Lower leg skin (tissue), 4 donors: Measurements from ENCODE around the gene ETNK1. TPM values are rescaled to one million over a fixed set of nuclear protein-coding genes. Genes with fewer than 3 reads are reported as not detected.

Source experiments
- DNase-seq, 2 donors: peaks; one replicate each; pipeline ENCODE4 v3.0.0-alpha.2; 2019; ENCODE audit warnings: low spot score in 2 of 2
- H3K4me3 ChIP-seq: fragments of 200-600 bp; sonication (generic); 2 replicates; pipeline ENCODE4 v1.5.1; 2017; ENCODE audit warnings: mild to moderate bottlenecking, low read depth; ENCODE audit not compliant: poor library complexity, severe bottlenecking
- POLR2A ChIP-seq, 2 donors: fragments of 450-650 bp; IDR thresholded peaks; one replicate each; pipeline ENCODE4 v1.6.1; 2016 to 2017; ENCODE audit warnings: antibody characterized with exemption in 2 of 2, mild to moderate bottlenecking in 1 of 2, moderate library complexity in 1 of 2
- WGBS, 2 donors: methylation state at CpG; one replicate each; pipeline ENCODE4 v1.1.5; 2018; 5-methylcytosine and 5-hydroxymethylcytosine counted together
- intact Hi-C: fragments of 100-400 bp; cut with DNase I; formaldehyde crosslinking; loops from one replicate; pipeline ENCODE4 v1.15.0; 2023; ENCODE audit warnings: low total_unique reads
- total RNA-seq, 4 donors: library from RNA; depleted of rRNA; stranded (reverse); fragments of >200 nt; gene quantifications; one replicate each; pipeline ENCODE4 v1.1.0, GENCODE V29; 2016
- TF ChIP-seq, protein P1 (sequence below), 3 donors: fragments of 450-650 bp; IDR thresholded peaks; one replicate each; pipeline ENCODE4 v1.5.1; 2016; ENCODE audit warnings: antibody characterized with exemption in 3 of 3, mild to moderate bottlenecking in 3 of 3, moderate library complexity in 2 of 3

Gene ETNK1
- total RNA-seq, 4 donors from 2014 or later = 21.1 to 35.1 (median 23.4) TPM

DNA sequence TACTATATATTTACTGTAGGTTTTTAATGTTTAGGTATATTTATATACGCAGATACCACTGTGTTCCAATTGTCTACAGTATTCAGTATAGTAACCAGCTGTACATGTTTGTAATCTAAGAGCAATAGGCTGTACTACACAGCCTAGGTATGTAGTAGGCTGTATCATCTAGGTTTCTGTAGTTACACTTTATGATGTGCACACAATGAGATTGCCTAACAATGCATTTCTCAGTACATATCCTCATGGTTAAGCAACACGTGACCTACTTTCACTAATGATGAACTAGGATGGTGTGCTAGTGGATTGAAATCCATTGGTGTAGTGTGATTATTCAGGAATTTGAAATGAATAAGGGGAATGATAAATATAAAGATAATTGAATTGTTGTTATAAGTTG is 77.7 kb downstream of the ETNK1 start:
- H3K4me3 ChIP-seq = no peak overlapping the region
- 89 to 94% methylated on average over 2 of the region's 2 CpGs for WGBS, 2 donors
- intact Hi-C loops = no loop called here
- no peak for DNase-seq
- no peak for TF ChIP-seq POLR2A (IDR thresholded peaks at IDR 0.05)
- TF ChIP-seq, protein P1, sequence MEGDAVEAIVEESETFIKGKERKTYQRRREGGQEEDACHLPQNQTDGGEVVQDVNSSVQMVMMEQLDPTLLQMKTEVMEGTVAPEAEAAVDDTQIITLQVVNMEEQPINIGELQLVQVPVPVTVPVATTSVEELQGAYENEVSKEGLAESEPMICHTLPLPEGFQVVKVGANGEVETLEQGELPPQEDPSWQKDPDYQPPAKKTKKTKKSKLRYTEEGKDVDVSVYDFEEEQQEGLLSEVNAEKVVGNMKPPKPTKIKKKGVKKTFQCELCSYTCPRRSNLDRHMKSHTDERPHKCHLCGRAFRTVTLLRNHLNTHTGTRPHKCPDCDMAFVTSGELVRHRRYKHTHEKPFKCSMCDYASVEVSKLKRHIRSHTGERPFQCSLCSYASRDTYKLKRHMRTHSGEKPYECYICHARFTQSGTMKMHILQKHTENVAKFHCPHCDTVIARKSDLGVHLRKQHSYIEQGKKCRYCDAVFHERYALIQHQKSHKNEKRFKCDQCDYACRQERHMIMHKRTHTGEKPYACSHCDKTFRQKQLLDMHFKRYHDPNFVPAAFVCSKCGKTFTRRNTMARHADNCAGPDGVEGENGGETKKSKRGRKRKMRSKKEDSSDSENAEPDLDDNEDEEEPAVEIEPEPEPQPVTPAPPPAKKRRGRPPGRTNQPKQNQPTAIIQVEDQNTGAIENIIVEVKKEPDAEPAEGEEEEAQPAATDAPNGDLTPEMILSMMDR (IDR thresholded peaks at IDR 0.05) = no peak

DNA sequence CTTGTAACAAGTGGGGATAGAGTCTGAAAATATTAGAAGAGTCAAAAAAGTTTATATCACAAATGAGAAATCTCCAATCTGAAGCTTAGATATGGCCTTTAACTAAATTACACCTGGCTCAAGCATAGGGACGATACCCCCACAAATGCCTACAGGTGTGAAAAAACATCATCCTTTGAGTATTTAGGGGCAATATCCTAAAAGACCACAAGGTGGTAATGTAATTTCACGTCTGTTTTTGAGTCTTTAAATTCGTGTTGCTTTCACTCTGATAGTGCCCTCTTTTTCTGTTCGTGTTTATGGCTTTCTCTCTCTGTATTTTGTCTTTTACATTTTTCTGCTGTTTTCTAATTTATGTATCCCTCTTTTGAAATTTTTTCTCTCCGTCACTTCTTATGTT is 84.3 kb downstream of the ETNK1 start:
- H3K4me3 ChIP-seq = no peak overlapping the region
- TF ChIP-seq POLR2A (IDR thresholded peaks at IDR 0.05) = no peak
- TF ChIP-seq, protein P1 (IDR thresholded peaks at IDR 0.05) = no peak
- intact Hi-C loops = no loop called here
- 27 to 31% methylated on average over 5 of the region's 5 CpGs for WGBS, 2 donors
- no peak for DNase-seq

DNA sequence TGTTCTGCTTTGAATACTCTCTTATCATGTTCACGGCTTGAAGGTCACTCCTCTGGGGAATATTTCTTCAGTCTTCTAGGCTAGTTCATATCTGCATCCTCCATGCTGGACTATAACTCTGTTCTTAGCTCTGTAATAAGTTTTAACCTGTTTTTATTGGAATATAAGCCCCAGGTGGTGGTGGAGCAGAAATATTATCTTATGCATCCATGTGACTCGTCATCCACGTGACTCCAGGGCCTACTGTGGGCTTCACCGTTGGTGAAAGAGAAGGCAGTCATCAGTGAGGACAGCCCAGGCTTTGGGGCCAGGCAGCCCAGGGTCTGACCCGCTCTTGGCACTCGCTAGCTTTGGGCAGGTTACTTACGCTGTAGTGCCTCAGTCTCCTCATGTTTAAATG is 87.1 kb downstream of the ETNK1 start:
- WGBS, 2 donors = 80 to 86% methylated on average over 7 of the region's 7 CpGs
- no peak overlapping the region for H3K4me3 ChIP-seq
- DNase-seq = no peak
- intact Hi-C loops = no loop called here
- TF ChIP-seq POLR2A (IDR thresholded peaks at IDR 0.05) = no peak
- TF ChIP-seq, protein P1 (IDR thresholded peaks at IDR 0.05) = no peak

DNA sequence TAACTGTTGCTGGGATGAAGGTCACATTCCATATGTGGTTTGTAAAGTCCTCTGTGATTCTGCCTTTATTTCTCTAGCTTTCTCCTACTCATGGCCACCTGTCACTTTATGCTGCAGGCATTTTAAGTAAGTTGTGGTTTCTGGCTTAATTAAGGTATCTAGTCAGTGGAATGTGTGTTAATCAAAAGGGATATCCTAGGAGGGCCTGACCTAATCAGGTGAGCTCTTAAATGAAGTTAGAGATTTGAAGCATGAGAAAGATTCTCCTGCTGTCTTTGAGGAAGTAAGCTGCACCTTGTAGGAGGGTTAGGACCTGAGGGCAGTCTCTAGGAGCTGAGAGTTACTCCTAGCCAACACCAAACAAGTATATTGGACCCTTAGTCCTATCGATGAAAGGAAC is 90.3 kb downstream of the ETNK1 start:
- 86 to 89% methylated on average over 1 of the region's 1 CpG for WGBS, 2 donors
- no peak overlapping the region for H3K4me3 ChIP-seq
- intact Hi-C loops = no loop called here
- DNase-seq = no peak
- TF ChIP-seq, protein P1 (IDR thresholded peaks at IDR 0.05) = no peak
- TF ChIP-seq POLR2A (IDR thresholded peaks at IDR 0.05) = no peak

DNA sequence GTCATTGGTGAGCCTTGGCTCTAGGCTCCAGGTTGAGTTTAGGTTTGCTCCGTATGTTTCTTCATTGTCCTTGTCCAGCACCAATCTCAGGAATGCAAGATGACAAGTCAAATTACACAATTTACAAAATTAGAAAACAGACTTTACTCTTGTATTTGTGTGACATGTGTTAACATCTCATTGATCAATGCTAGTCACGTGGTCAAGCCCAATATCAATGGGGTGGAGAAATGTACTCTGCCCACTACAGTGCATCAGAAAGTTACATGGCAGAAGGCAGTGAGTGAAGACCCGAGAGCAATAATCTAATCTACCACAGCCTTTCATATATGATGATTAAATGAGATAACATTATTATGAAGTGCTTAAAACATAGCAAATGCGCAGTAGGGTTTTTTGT is 94.8 kb downstream of the ETNK1 start:
- intact Hi-C loops = no loop called here
- H3K4me3 ChIP-seq = no peak overlapping the region
- DNase-seq = no peak
- WGBS, 2 donors = 92 to 95% methylated on average over 4 of the region's 4 CpGs
- TF ChIP-seq, protein P1 (IDR thresholded peaks at IDR 0.05) = no peak
- TF ChIP-seq POLR2A (IDR thresholded peaks at IDR 0.05) = no peak

DNA sequence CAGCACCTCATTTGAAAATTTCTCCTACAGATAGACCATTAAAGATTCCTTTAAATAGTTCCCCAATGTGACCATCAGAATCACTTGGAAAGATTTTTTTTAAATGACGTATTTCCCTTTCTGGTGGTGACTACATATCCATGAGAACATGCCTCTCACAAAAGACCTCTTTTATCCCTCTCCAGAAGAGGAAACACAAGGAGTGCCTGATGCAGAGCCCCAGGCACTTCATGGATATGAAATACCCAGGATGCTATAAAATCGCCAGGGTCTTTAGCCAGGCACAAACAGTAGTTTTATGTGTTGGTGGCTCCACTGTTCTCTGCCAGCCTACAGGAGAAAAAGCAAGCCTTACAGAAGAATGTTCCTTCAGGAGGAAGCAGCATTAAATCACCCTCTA is 97.1 kb downstream of the ETNK1 start:
- DNase-seq = no peak
- TF ChIP-seq POLR2A (IDR thresholded peaks at IDR 0.05) = no peak
- TF ChIP-seq, protein P1 (IDR thresholded peaks at IDR 0.05) = no peak
- 67 to 75% methylated on average over 2 of the region's 2 CpGs for WGBS, 2 donors
- H3K4me3 ChIP-seq = no peak overlapping the region
- intact Hi-C loops = no loop called here
